Endodermal cell (in vitro differentiated cells): ENCODE measurements around the gene DNAJC9. TPM values are rescaled to one million over a fixed set of nuclear protein-coding genes. Genes with fewer than 3 reads are reported as not detected.

ENCODE experiments used
- DNase-seq: peaks from one replicate; pipeline ENCODE4 v3.0.0-alpha.2; 2017
- H3K27ac ChIP-seq: 2 replicates; pipeline ENCODE4 v1.5.1; 2013; ENCODE audit warnings: mild to moderate bottlenecking, low read depth, low read length, moderate library complexity
- H3K27me3 ChIP-seq: 2 replicates; pipeline ENCODE4 v1.6.1; 2013; ENCODE audit warnings: mild to moderate bottlenecking, low read length, moderate library complexity; ENCODE audit not compliant: insufficient read depth, control insufficient read depth, poor library complexity, severe bottlenecking
- H3K36me3 ChIP-seq: 2 replicates; pipeline ENCODE4 v1.7.0; 2013; ENCODE audit warnings: mild to moderate bottlenecking, low read length, moderate library complexity; ENCODE audit not compliant: control insufficient read depth, insufficient read depth
- H3K4me1 ChIP-seq: one replicate; pipeline ENCODE4 v1.7.0; 2013; ENCODE audit warnings: low read length; ENCODE audit not compliant: control insufficient read depth, insufficient read depth
- H3K4me3 ChIP-seq: 2 replicates; pipeline ENCODE4 v1.5.1; 2013; ENCODE audit warnings: mild to moderate bottlenecking, low read length, moderate library complexity
- H3K9ac ChIP-seq: 2 replicates; pipeline ENCODE4 v1.6.1; 2013; ENCODE audit warnings: mild to moderate bottlenecking, low read length, moderate library complexity; ENCODE audit not compliant: poor library complexity, severe bottlenecking; ENCODE audit errors: extremely low read depth
- H3K9me3 ChIP-seq: 2 replicates; pipeline ENCODE4 v1.6.1; 2013; ENCODE audit warnings: mild to moderate bottlenecking, low read length, moderate library complexity; ENCODE audit not compliant: control insufficient read depth
- H3K27ac Mint-ChIP-seq: 2 replicates; pipeline ENCODE4 v1.8.0; 2020; ENCODE audit warnings: mixed read lengths
- H3K27me3 Mint-ChIP-seq: 2 replicates; pipeline ENCODE4 v1.8.0; 2021; ENCODE audit warnings: mild to moderate bottlenecking, mixed read lengths; ENCODE audit not compliant: insufficient read depth
- H3K36me3 Mint-ChIP-seq: 2 replicates; pipeline ENCODE4 v1.8.0; 2020; ENCODE audit warnings: low read depth, mixed read lengths
- H3K4me1 Mint-ChIP-seq: 2 replicates; pipeline ENCODE4 v1.8.0; 2020; ENCODE audit warnings: mixed read lengths
- H3K4me3 Mint-ChIP-seq: 2 replicates; pipeline ENCODE4 v1.8.0; 2020; ENCODE audit warnings: mild to moderate bottlenecking, moderate library complexity, mixed read lengths
- H3K9me3 Mint-ChIP-seq: 2 replicates; pipeline ENCODE4 v1.8.0; 2020; ENCODE audit warnings: mild to moderate bottlenecking, mixed read lengths
- CTCF ChIP-seq: fragments of 200-600 bp; sonication (generic); conservative IDR thresholded peaks from 2 replicates; pipeline ENCODE4 v1.5.0; 2021; ENCODE audit warnings: antibody characterized with exemption, mild to moderate bottlenecking
- WGBS, 2 experiments: methylation state at CpG; one replicate each; pipeline versions ENCODE4 v1.1.5 to v1.1.7; 2013; ENCODE audit warnings: missing lambda C conversion rate in 2 of 2, mixed read lengths in 1 of 2; ENCODE audit not compliant: insufficient coverage in 1 of 2, insufficient read length in 1 of 2; 5-methylcytosine and 5-hydroxymethylcytosine counted together
- total RNA-seq, 2 donors: library from RNA; stranded (reverse); fragmentation: NEBNext Ultra II Directional in 1 of 2; extraction: Animal tissue kit (Norgen Biotek cat#: 25700) in 1 of 2; gene quantifications; 2 replicates in 1 of 2; 3 replicates in 1 of 2; pipeline ENCODE4 v1.2.1, GENCODE V29; 2021

Gene DNAJC9
- total RNA-seq, 2 donors from 2014 or later = 33.3 to 37.1 TPM

- no peak for TF ChIP-seq CTCF
- Histone ChIP-seq H3K9ac (no peak overlapping the region), H3K27ac (no peak overlapping the region), H3K4me1 (peaks cover 5% of the 10 kb centered on the region), H3K27me3 (no peaks in the 10 kb centered on the region), H3K4me3 (no peak overlapping the region), H3K9me3 (no peaks in the 10 kb centered on the region), H3K36me3 (peaks cover 93% of the 10 kb centered on the region)
- 83 to 85% methylated on average over 2 of the region's 2 CpGs for WGBS, 2 experiments
- Mint-ChIP-seq H3K27ac (peak overlapping the region; percentile 21), H3K36me3 (peaks cover 71% of the 10 kb centered on the region), H3K4me3 (no peak overlapping the region), H3K27me3 (no peaks in the 10 kb centered on the region), H3K9me3 (no peaks in the 10 kb centered on the region), H3K4me1 (peaks cover 5% of the 10 kb centered on the region)
- no peak for DNase-seq
Observed at GRCh38 chr10:73239908-73240307, 7.1 kb downstream of the DNAJC9 start.

GRCh38 chr10:73238990-73239566 is 8.0 kb downstream of the DNAJC9 start:
- no peaks in the 10 kb centered on the region for H3K4me1 Mint-ChIP-seq
- H3K4me3 Mint-ChIP-seq = no peak overlapping the region
- no peak for TF ChIP-seq CTCF
- Histone ChIP-seq H3K27ac (no peak overlapping the region), H3K9ac (no peak overlapping the region), H3K4me1 (peaks cover under 1% of the 10 kb centered on the region), H3K9me3 (no peaks in the 10 kb centered on the region), H3K4me3 (no peak overlapping the region), H3K27me3 (no peaks in the 10 kb centered on the region), H3K36me3 (peaks cover 93% of the 10 kb centered on the region)
- H3K9me3 Mint-ChIP-seq = no peaks in the 10 kb centered on the region
- no peaks in the 10 kb centered on the region for H3K27me3 Mint-ChIP-seq
- DNase-seq = no peak
- no peak overlapping the region for H3K27ac Mint-ChIP-seq
- WGBS, 2 experiments = 96% methylated on average over 4 of the region's 5 CpGs; no CpG with 5 or more reads in 1 of the 2 experiments
- peaks cover 70% of the 10 kb centered on the region for H3K36me3 Mint-ChIP-seq

DNA sequence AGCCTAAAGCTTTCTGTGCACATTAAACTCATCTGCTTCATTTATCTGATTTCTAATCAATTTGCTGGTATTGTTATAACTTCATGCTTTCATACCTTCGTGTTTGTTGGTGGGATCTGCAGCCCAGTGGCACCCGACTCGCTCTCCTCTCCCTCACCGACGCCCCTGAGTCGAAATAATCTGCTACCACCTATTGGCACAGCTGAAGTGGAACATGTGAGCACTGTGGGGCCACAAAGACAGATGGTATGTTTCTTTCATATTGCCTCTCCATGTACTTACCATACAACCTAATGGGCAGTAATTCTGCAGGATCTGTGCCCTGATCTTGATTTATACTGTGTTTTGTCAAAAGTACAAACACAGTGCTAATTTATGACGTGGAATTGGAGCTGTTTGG is 12.4 kb downstream of the DNAJC9 start:
- peak overlapping the region; percentile 22 for H3K27ac Mint-ChIP-seq
- H3K27me3 Mint-ChIP-seq = no peaks in the 10 kb centered on the region
- WGBS, 2 experiments = 91 to 94% methylated on average over 7 of the region's 7 CpGs
- TF ChIP-seq CTCF = no peak
- H3K9me3 Mint-ChIP-seq = no peaks in the 10 kb centered on the region
- Histone ChIP-seq H3K9ac (no peak overlapping the region), H3K4me3 (no peak overlapping the region), H3K27me3 (no peaks in the 10 kb centered on the region), H3K9me3 (no peaks in the 10 kb centered on the region), H3K27ac (no peak overlapping the region), H3K36me3 (peaks cover 73% of the 10 kb centered on the region), H3K4me1 (no peaks in the 10 kb centered on the region)
- no peaks in the 10 kb centered on the region for H3K4me1 Mint-ChIP-seq
- DNase-seq = no peak
- peaks cover 44% of the 10 kb centered on the region for H3K36me3 Mint-ChIP-seq
- no peak overlapping the region for H3K4me3 Mint-ChIP-seq
